Inferior parietal cortex (tissue), 1 donor: ENCODE data around the gene KATNB1.
"Not testable (repeated sequence)": the region's sequence is repeated elsewhere in the genome, so short reads cannot be mapped to it uniquely, and the experiment has no call there.

Experiments
- DNase-seq: peaks from one replicate; pipeline ENCODE4 v3.0.0-alpha.2; 2016; ENCODE audit errors: extremely low spot score

The KATNB1 gene

GRCh38 chr16:57725976-57726375 is 9.6 kb upstream of the KATNB1 start:
- DNase-seq = no peak

GRCh38 chr16:57726433-57726947 is 9.1 kb upstream of the KATNB1 start:
- no peak for DNase-seq

GRCh38 chr16:57727610-57728009 is 8.0 kb upstream of the KATNB1 start:
- DNase-seq = no peak

- no peak for DNase-seq
Observed at GRCh38 chr16:57728336-57729181, 7.0 kb upstream of the KATNB1 start.

GRCh38 chr16:57729182-57729484 is 6.4 kb upstream of the KATNB1 start:
- DNase-seq = no peak

GRCh38 chr16:57729852-57730251 is 5.7 kb upstream of the KATNB1 start:
- DNase-seq = not testable (repeated sequence)

GRCh38 chr16:57730771-57731730 is 4.5 kb upstream of the KATNB1 start:
- DNase-seq = no peak

GRCh38 chr16:57732037-57732436 is 3.5 kb upstream of the KATNB1 start:
- no peak for DNase-seq

GRCh38 chr16:57732714-57733113 is 2.9 kb upstream of the KATNB1 start:
- no peak for DNase-seq

- DNase-seq = no peak
Observed at GRCh38 chr16:57734308-57734924, 1.2 kb upstream of the KATNB1 start.

GRCh38 chr16:57734925-57735754 is 430 bp upstream of the KATNB1 start:
- DNase-seq = peak; percentile 100

GRCh38 chr16:57736419-57737351 is 1.1 kb downstream of the KATNB1 start:
- DNase-seq = peak; percentile 64

- no peak for DNase-seq
Observed at GRCh38 chr16:57738844-57739243, 3.3 kb downstream of the KATNB1 start.

GRCh38 chr16:57739756-57740422 is 4.3 kb downstream of the KATNB1 start:
- DNase-seq = no peak

- no peak for DNase-seq
Observed at GRCh38 chr16:57740423-57741071, 5.0 kb downstream of the KATNB1 start.

GRCh38 chr16:57741660-57742191 is 6.2 kb downstream of the KATNB1 start:
- no peak for DNase-seq

- DNase-seq = no peak
Observed at GRCh38 chr16:57742543-57742942, 7.0 kb downstream of the KATNB1 start.

- no peak for DNase-seq
Observed at GRCh38 chr16:57743458-57743857, 7.9 kb downstream of the KATNB1 start.
